Esophagus squamous epithelium (tissue), 5 donors: ENCODE measurements around the gene AIF1L. TPM values are rescaled to one million over a fixed set of nuclear protein-coding genes. Genes with fewer than 3 reads are reported as not detected.
"Not testable (repeated sequence)": the region's sequence is repeated elsewhere in the genome, so short reads cannot be mapped to it uniquely, and the experiment has no call there.

ENCODE experiments used
- DNase-seq: peaks from one replicate; lab custom pipeline; 2025; lab: John Stamatoyannopoulos, UW
- H3K27ac ChIP-seq, 4 donors: fragments of 200-600 bp; sonication (generic); one replicate each; pipeline ENCODE4 v1.5.1; 2016 to 2019; ENCODE audit warnings: mild to moderate bottlenecking in 1 of 4
- H3K27me3 ChIP-seq, 4 donors: fragments of 200-600 bp; sonication (generic); 1 replicate in 3 of 4; 2 replicates in 1 of 4; pipeline versions ENCODE4 v1.5.1 to v1.6.0; 2017 to 2021; ENCODE audit warnings: antibody characterized with exemption in 1 of 4
- H3K36me3 ChIP-seq, 3 donors: fragments of 200-600 bp; sonication (generic); one replicate each; pipeline ENCODE4 v1.5.1; 2016 to 2019
- H3K4me1 ChIP-seq, 3 donors: fragments of 200-600 bp; sonication (generic); one replicate each; pipeline ENCODE4 v1.5.1; 2017 to 2019
- H3K4me3 ChIP-seq, 4 donors: fragments of 200-600 bp; sonication (generic); 1 replicate in 3 of 4; 2 replicates in 1 of 4; pipeline ENCODE4 v1.5.1; 2016 to 2019; ENCODE audit warnings: mild to moderate bottlenecking in 2 of 4, moderate library complexity in 1 of 4
- H3K9me3 ChIP-seq, 3 donors: fragments of 200-600 bp; sonication (generic); one replicate each; pipeline ENCODE4 v1.5.1; 2016 to 2019
- CTCF ChIP-seq, 6 experiments: fragments of 450-650 bp in 4 of 6; fragments of 200-600 bp in 2 of 6; sonication (generic) in 2 of 6; IDR thresholded peaks; one replicate each; pipeline ENCODE4 v1.5.1; 2016 to 2019; ENCODE audit warnings: antibody characterized with exemption in 6 of 6, mild to moderate bottlenecking in 4 of 6, moderate library complexity in 4 of 6
- POLR2A ChIP-seq, 4 donors: fragments of 450-650 bp; IDR thresholded peaks; one replicate each; pipeline ENCODE4 v1.6.1; 2017; ENCODE audit warnings: antibody characterized with exemption in 4 of 4, mild to moderate bottlenecking in 4 of 4, moderate library complexity in 3 of 4
- WGBS, 2 donors: methylation state at CpG; one replicate each; pipeline ENCODE4 v1.1.5; 2018; 5-methylcytosine and 5-hydroxymethylcytosine counted together
- intact Hi-C: fragments of 100-400 bp; cut with DNase I; formaldehyde crosslinking; loops from one replicate; pipeline ENCODE4 v1.15.0; 2022
- total RNA-seq, 4 donors: library from RNA; depleted of rRNA; stranded (reverse); fragments of >200 nt; gene quantifications; one replicate each; pipeline ENCODE4 v1.1.0, GENCODE V29; 2016
- donor health status: DM: yes; HTN: yes; CAD: no.

AIF1L gene
- total RNA-seq, 4 donors from 2014 or later, result 30.4 to 71.6 (median 38.3) TPM

GRCh38 chr9:131111186-131111853, 15.0 kb downstream of the AIF1L start:
- WGBS, 2 donors, result 71 to 75% methylated on average over 2 to 4 of the region's 10 CpGs
- no peaks in the 10 kb centered on the region for H3K9me3 ChIP-seq
- no peak overlapping the region for H3K27ac ChIP-seq
- H3K36me3 ChIP-seq, result peaks cover 0 to 2% (median 0%) of the 10 kb centered on the region in 3 donors
- intact Hi-C loops, result no loop called here
- DNase-seq, result no peak
- no peak for TF ChIP-seq POLR2A (IDR thresholded peaks at IDR 0.05)
- no peak for TF ChIP-seq CTCF (IDR thresholded peaks at IDR 0.05)
- H3K27me3 ChIP-seq, result no peaks in the 10 kb centered on the region
- H3K4me1 ChIP-seq, result peaks cover 0 to 9% (median 0%) of the 10 kb centered on the region in 3 donors
- no peak overlapping the region for H3K4me3 ChIP-seq

- H3K9me3 ChIP-seq, result no peaks in the 10 kb centered on the region
- TF ChIP-seq POLR2A (IDR thresholded peaks at IDR 0.05) (no peak), CTCF (IDR thresholded peaks at IDR 0.05) (no peak)
- no peak overlapping the region for H3K4me3 ChIP-seq
- no peak overlapping the region for H3K27ac ChIP-seq
- H3K27me3 ChIP-seq, result no peaks in the 10 kb centered on the region
- intact Hi-C loops, result no loop called here
- DNase-seq, result no peak
- H3K36me3 ChIP-seq, result no peaks in the 10 kb centered on the region
- H3K4me1 ChIP-seq, result peaks cover 0 to 9% (median 0%) of the 10 kb centered on the region in 3 donors
- 76 to 93% methylated on average over 5 to 9 of the region's 25 CpGs for WGBS, 2 donors
These were observed 15.6 kb downstream of the AIF1L start for GRCh38 chr9:131111854-131112311.

- intact Hi-C loops, result no loop called here
- Histone ChIP-seq H3K4me1 (peaks cover 0 to 13% (median 0%) of the 10 kb centered on the region in 3 donors), H3K9me3 (no peaks in the 10 kb centered on the region), H3K27me3 (no peaks in the 10 kb centered on the region), H3K36me3 (no peaks in the 10 kb centered on the region), H3K27ac (no peak overlapping the region), H3K4me3 (no peak overlapping the region)
- TF ChIP-seq POLR2A (IDR thresholded peaks at IDR 0.05), result no peak
- no peak for TF ChIP-seq CTCF (IDR thresholded peaks at IDR 0.05)
- DNase-seq, result no peak
- 74 to 75% methylated on average over 15 to 17 of the region's 23 CpGs for WGBS, 2 donors
These were observed 16.2 kb downstream of the AIF1L start for GRCh38 chr9:131112374-131113154.

GRCh38 chr9:131113655-131114054, 17.3 kb downstream of the AIF1L start:
- H3K27me3 ChIP-seq, result no peaks in the 10 kb centered on the region
- no peaks in the 10 kb centered on the region for H3K9me3 ChIP-seq
- no peak for DNase-seq
- TF ChIP-seq CTCF (IDR thresholded peaks at IDR 0.05) (no peak), POLR2A (IDR thresholded peaks at IDR 0.05) (no peak)
- H3K4me1 ChIP-seq, result peaks cover 0 to 13% (median 0%) of the 10 kb centered on the region in 3 donors
- no peak overlapping the region for H3K4me3 ChIP-seq
- no peaks in the 10 kb centered on the region for H3K36me3 ChIP-seq
- intact Hi-C loops, result no loop called here
- WGBS, 2 donors, result 62 to 70% methylated on average over 7 to 8 of the region's 8 CpGs
- H3K27ac ChIP-seq, result no peak overlapping the region

GRCh38 chr9:131114084-131114535, 17.8 kb downstream of the AIF1L start:
- 87 to 89% methylated on average over 5 to 6 of the region's 8 CpGs for WGBS, 2 donors
- H3K4me3 ChIP-seq, result no peak overlapping the region
- no peaks in the 10 kb centered on the region for H3K36me3 ChIP-seq
- H3K9me3 ChIP-seq, result no peaks in the 10 kb centered on the region
- DNase-seq, result no peak
- TF ChIP-seq POLR2A (IDR thresholded peaks at IDR 0.05) (no peak), CTCF (IDR thresholded peaks at IDR 0.05) (no peak)
- no peak overlapping the region for H3K27ac ChIP-seq
- no peaks in the 10 kb centered on the region for H3K27me3 ChIP-seq
- intact Hi-C loops, result no loop called here
- H3K4me1 ChIP-seq, result peaks cover 0 to 13% (median 0%) of the 10 kb centered on the region in 3 donors

- 79 to 80% methylated on average over 6 of the region's 6 CpGs for WGBS, 2 donors
- DNase-seq, intact Hi-C loops, H3K27ac ChIP-seq, H3K9me3 ChIP-seq, H3K27me3 ChIP-seq, H3K36me3 ChIP-seq, H3K4me3 ChIP-seq: not testable (repeated sequence)
- H3K4me1 ChIP-seq, result peaks cover 0 to 13% (median 0%) of the 10 kb centered on the region in 3 donors
These were observed 19.0 kb downstream of the AIF1L start for GRCh38 chr9:131115360-131115742.
